Astrocyte of the cerebellum (primary cell): ENCODE measurements around the gene AMH.

Experiments
- DNase-seq: peaks from one replicate; pipeline ENCODE4 v3.0.0-alpha.2; 2011; ENCODE audit warnings: low read depth
- H3K4me3 ChIP-seq: 2 replicates; pipeline ENCODE4 v1.5.1; 2011; ENCODE audit warnings: mild to moderate bottlenecking, low read depth, low read length, moderate library complexity
- CTCF ChIP-seq: IDR thresholded peaks from 2 replicates; pipeline ENCODE4 v1.5.1; 2012; ENCODE audit warnings: low read length, low read depth, moderate library complexity, mild to moderate bottlenecking; ENCODE audit errors: missing control alignments
- in situ Hi-C: cut with HindIII; loops from 2 replicates; pipeline ENCODE4 v1.10.0; 2017; ENCODE audit warnings: low sequenced_read_pairs

Gene AMH

GRCh38 chr19:2207991-2208860 lies 40.9 kb upstream of the AMH start:
- H3K4me3 ChIP-seq, result no peak overlapping the region
- in situ Hi-C loops, result no loop called here
- no peak for DNase-seq
- no peak for TF ChIP-seq CTCF

GRCh38 chr19:2208975-2209374 lies 40.1 kb upstream of the AMH start:
- no peak for DNase-seq
- no peak for TF ChIP-seq CTCF
- no peak overlapping the region for H3K4me3 ChIP-seq
- in situ Hi-C loops, result no loop called here

- DNase-seq, result no peak
- in situ Hi-C loops, result no loop called here
- H3K4me3 ChIP-seq, result no peak overlapping the region
- no peak for TF ChIP-seq CTCF
Observed at GRCh38 chr19:2209408-2209807, 39.7 kb upstream of the AMH start.

- H3K4me3 ChIP-seq, result no peak overlapping the region
- DNase-seq, result no peak
- TF ChIP-seq CTCF, result no peak
- in situ Hi-C loops, result loop anchor here (5.0 kb wide), 1 partner anchor 93 kb away; no protein-coding TSS in a partner anchor
Observed at GRCh38 chr19:2210206-2210605, 38.9 kb upstream of the AMH start.

GRCh38 chr19:2210987-2211740 lies 38.0 kb upstream of the AMH start:
- no peak for DNase-seq
- no peak overlapping the region for H3K4me3 ChIP-seq
- no peak for TF ChIP-seq CTCF
- in situ Hi-C loops, result loop anchor here (5.0 kb wide), 1 partner anchor 94 kb away; no protein-coding TSS in a partner anchor

GRCh38 chr19:2212861-2213711 lies 36.0 kb upstream of the AMH start:
- in situ Hi-C loops, result loop anchor here (5.0 kb wide), 1 partner anchor 96 kb away; no protein-coding TSS in a partner anchor
- no peak overlapping the region for H3K4me3 ChIP-seq
- DNase-seq, result no peak
- no peak for TF ChIP-seq CTCF
